ENCODE data around the gene FLVCR1.
"Not testable (repeated sequence)": the region's sequence is repeated elsewhere in the genome, so short reads cannot be mapped to it uniquely, and the experiment has no call there.

Gene FLVCR1

GRCh38 chr1:212860713-212861581 lies 2.9 kb downstream of the FLVCR1 start:
- DNase-seq, result no peak

GRCh38 chr1:212862111-212862690 lies 4.1 kb downstream of the FLVCR1 start:
- no peak for DNase-seq

GRCh38 chr1:212863345-212863744 lies 5.3 kb downstream of the FLVCR1 start:
- not testable (repeated sequence) for DNase-seq

GRCh38 chr1:212864201-212864600 lies 6.1 kb downstream of the FLVCR1 start:
- DNase-seq, result no peak

- no peak for DNase-seq
Measured at GRCh38 chr1:212867192-212867591, 9.1 kb downstream of the FLVCR1 start.

- DNase-seq, result no peak
Measured at GRCh38 chr1:212871976-212872375, 13.9 kb downstream of the FLVCR1 start.

GRCh38 chr1:212873518-212873917 lies 15.4 kb downstream of the FLVCR1 start:
- DNase-seq, result no peak

GRCh38 chr1:212878418-212878817 lies 20.3 kb downstream of the FLVCR1 start:
- no peak for DNase-seq

- DNase-seq, result no peak
Measured at GRCh38 chr1:212879947-212880690, 22.0 kb downstream of the FLVCR1 start.

- DNase-seq, result no peak
Measured at GRCh38 chr1:212884592-212884991, 26.5 kb downstream of the FLVCR1 start.

- no peak for DNase-seq
Measured at GRCh38 chr1:212892108-212892507, 34.0 kb downstream of the FLVCR1 start.

GRCh38 chr1:212899845-212900244 lies 41.8 kb downstream of the FLVCR1 start:
- DNase-seq, result no peak

GRCh38 chr1:212901290-212901689 lies 43.2 kb downstream of the FLVCR1 start:
- no peak for DNase-seq

- DNase-seq, result no peak
Measured at GRCh38 chr1:212902054-212902453, 44.0 kb downstream of the FLVCR1 start.

GRCh38 chr1:212903664-212904063 lies 45.6 kb downstream of the FLVCR1 start:
- no peak for DNase-seq

GRCh38 chr1:212908071-212908470 lies 50.0 kb downstream of the FLVCR1 start:
- not testable (repeated sequence) for DNase-seq

- DNase-seq, result no peak
Measured at GRCh38 chr1:212908971-212909370, 50.9 kb downstream of the FLVCR1 start.

GRCh38 chr1:212909652-212910063 lies 51.6 kb downstream of the FLVCR1 start:
- DNase-seq, result no peak

GRCh38 chr1:212910213-212910612 lies 52.1 kb downstream of the FLVCR1 start:
- DNase-seq, result not testable (repeated sequence)

GRCh38 chr1:212913638-212914037 lies 55.6 kb downstream of the FLVCR1 start:
- DNase-seq, result not testable (repeated sequence)

- DNase-seq, result not testable (repeated sequence)
Measured at GRCh38 chr1:212914110-212914509, 56.0 kb downstream of the FLVCR1 start.

GRCh38 chr1:212914789-212915188 lies 56.7 kb downstream of the FLVCR1 start:
- no peak for DNase-seq

GRCh38 chr1:212915245-212916091 lies 57.4 kb downstream of the FLVCR1 start:
- no peak for DNase-seq
